SK-N-SH (cell line): ENCODE data around the gene MED8. TPM values are rescaled to one million over a fixed set of nuclear protein-coding genes. Genes with fewer than 3 reads are reported as not detected.
"Not testable (repeated sequence)": the region's sequence is repeated elsewhere in the genome, so short reads cannot be mapped to it uniquely, and the experiment has no call there.

Experiments
- CTCF ChIA-PET: fragments of 300-600, 350-600 bp; formaldehyde crosslinking; extraction: SDS; loops from one replicate; lab custom pipeline; 2021; lab: Yijun Ruan, JAX
- POLR2A ChIA-PET: fragments of 350-600 bp; sonication (Branson Sonifier 250); formaldehyde crosslinking; extraction: SDS; loops from one replicate; lab custom pipeline; 2020; ENCODE audit warnings: antibody characterized with exemption, inconsistent platforms; lab: Yijun Ruan, JAX
- DNase-seq: peaks from one replicate; pipeline ENCODE4 v3.0.0; 2012
- H2AFZ ChIP-seq: fragments of 200-600 bp; sonication (generic); 2 replicates; pipeline ENCODE4 v1.8.1; 2016; ENCODE audit warnings: antibody characterized with exemption, mild to moderate bottlenecking, low read depth
- H3F3A ChIP-seq: fragments of 200-600 bp; sonication (generic); replicated peaks from 2 replicates; pipeline ENCODE3; 2016; ENCODE audit warnings: antibody characterized with exemption, mild to moderate bottlenecking; ENCODE audit not compliant: insufficient read depth
- H3K27ac ChIP-seq, 2 experiments: fragments of 200-500 bp in 1 of 2; fragments of 200-600 bp in 1 of 2; sonication (Bioruptor generic) in 1 of 2; sonication (generic), shearing (Covaris generic) in 1 of 2; 2 replicates each; pipeline versions ENCODE4 v1.5.1 to v1.6.1; 2014 to 2016; ENCODE audit warnings: low read depth in 2 of 2, inconsistent platforms in 1 of 2, low read length in 1 of 2, mild to moderate bottlenecking in 1 of 2, mixed read lengths in 1 of 2
- H3K27me3 ChIP-seq: fragments of 200-600 bp; sonication (generic), shearing (Covaris generic); 2 replicates; pipeline ENCODE4 v1.6.1; 2016; ENCODE audit warnings: mixed run types; ENCODE audit not compliant: insufficient read depth
- H3K36me3 ChIP-seq, 2 experiments: fragments of 200-500 bp in 1 of 2; fragments of 200-600 bp in 1 of 2; sonication (Bioruptor generic) in 1 of 2; sonication (generic) in 1 of 2; replicated peaks in 1 of 2; 2 replicates each; pipeline versions ENCODE3 to v1.5.1; 2014 to 2016; ENCODE audit warnings: low read length in 1 of 2, mild to moderate bottlenecking in 1 of 2; ENCODE audit not compliant: insufficient read depth in 2 of 2, control insufficient read depth in 1 of 2
- H3K4me1 ChIP-seq, 2 experiments: fragments of 200-500 bp in 1 of 2; fragments of 200-600 bp in 1 of 2; sonication (Bioruptor generic) in 1 of 2; sonication (generic), shearing (Covaris generic) in 1 of 2; 2 replicates each; pipeline versions ENCODE4 v1.5.1 to v1.6.1; 2014 to 2016; ENCODE audit warnings: low read depth in 1 of 2, low read length in 1 of 2, mixed run types in 1 of 2; ENCODE audit not compliant: insufficient read depth in 2 of 2, control insufficient read depth in 1 of 2
- H3K4me2 ChIP-seq: fragments of 200-600 bp; sonication (generic), shearing (Covaris generic); 2 replicates; pipeline ENCODE4 v1.6.1; 2017; ENCODE audit warnings: mixed run types
- H3K4me3 ChIP-seq, 2 experiments: fragments of 200-500 bp in 1 of 2; fragments of 200-600 bp in 1 of 2; sonication (Bioruptor generic) in 1 of 2; sonication (generic), shearing (Covaris generic) in 1 of 2; 2 replicates each; pipeline versions ENCODE4 v1.5.1 to v1.8.1; 2014 to 2016; ENCODE audit warnings: low read depth in 2 of 2, inconsistent platforms in 1 of 2, low read length in 1 of 2, mild to moderate bottlenecking in 1 of 2, mixed read lengths in 1 of 2, moderate library complexity in 1 of 2
- H3K79me2 ChIP-seq: fragments of 200-600 bp; sonication (generic); 2 replicates; pipeline ENCODE4 v1.8.1; 2017; ENCODE audit warnings: mild to moderate bottlenecking; ENCODE audit not compliant: insufficient read depth
- H3K9ac ChIP-seq: fragments of 200-600 bp; sonication (generic); 2 replicates; pipeline ENCODE4 v1.6.1; 2017; ENCODE audit warnings: mixed run types
- H3K9me2 ChIP-seq: fragments of 200-600 bp; sonication (generic); 2 replicates; pipeline ENCODE4 v1.6.1; 2017; ENCODE audit warnings: mixed run types
- H3K9me3 ChIP-seq: fragments of 200-600 bp; sonication (generic); 2 replicates; pipeline ENCODE4 v1.6.1; 2017; ENCODE audit warnings: mixed run types, mild to moderate bottlenecking, moderate library complexity
- H4K20me1 ChIP-seq: fragments of 200-600 bp; sonication (generic); 2 replicates; pipeline ENCODE4 v1.6.1; 2017; ENCODE audit warnings: mild to moderate bottlenecking, mixed run types; ENCODE audit not compliant: insufficient read depth
- CTCF ChIP-seq: fragments of 200-600 bp; sonication (generic); IDR thresholded peaks from 2 replicates; pipeline ENCODE4 v1.6.1; 2017; ENCODE audit warnings: antibody characterized with exemption, mild to moderate bottlenecking, moderate library complexity
- EZH2phosphoT487 ChIP-seq: fragments of 200-600 bp; sonication (generic); IDR thresholded peaks from 2 replicates; pipeline ENCODE4 v1.6.1; 2017; ENCODE audit warnings: low read depth, mixed run types, mild to moderate bottlenecking, antibody characterized with exemption, moderate library complexity, borderline replicate concordance
- FOXJ3 ChIP-seq: sonication (generic); formaldehyde crosslinking; IDR thresholded peaks from 2 replicates; pipeline ENCODE4 v1.5.1; 2020; ENCODE audit warnings: mild to moderate bottlenecking, missing genetic modification reagents
- MXI1 ChIP-seq: IDR thresholded peaks from 2 replicates; pipeline ENCODE4 v1.6.1; 2012; ENCODE audit warnings: mild to moderate bottlenecking, low read depth, low read length, improper control_type of control experiment
- TAF1 ChIP-seq: IDR thresholded peaks from 2 replicates; pipeline ENCODE4 v1.6.1; 2012; ENCODE audit warnings: low read depth, mild to moderate bottlenecking, low read length, moderate library complexity, borderline replicate concordance
- TCF12 ChIP-seq: IDR thresholded peaks from 2 replicates; pipeline ENCODE4 v1.4.0; 2012
- USF1 ChIP-seq: IDR thresholded peaks from 2 replicates; pipeline ENCODE4 v1.4.0; 2012; ENCODE audit warnings: low read depth, borderline replicate concordance
- WGBS: methylation state at CpG from one replicate; pipeline ENCODE4 v1.1.6; 2017; ENCODE audit warnings: low lambda C conversion rate; 5-methylcytosine and 5-hydroxymethylcytosine counted together
- polyA plus RNA-seq, 3 experiments: library from polyadenylated mRNA; depleted of rRNA; stranded (reverse); fragments of >200 nt; gene quantifications; 2 replicates each; pipeline ENCODE4 v1.2.3, GENCODE V29; 2012

The MED8 gene
- polyA plus RNA-seq, 1 of the 3 experiments (the other 2 are of a cell fraction), result 33.7 TPM

GRCh38 chr1:43402089-43402865, 12.7 kb upstream of the MED8 start:
- H2AFZ ChIP-seq, result no peak overlapping the region
- H3K4me2 ChIP-seq, result no peak overlapping the region
- peaks cover 0 to 7% of the 10 kb centered on the region in 2 experiments; a peak in 1 of 4 replicates for H3K4me1 ChIP-seq
- no peak overlapping the region for H3K4me3 ChIP-seq
- H3F3A ChIP-seq, result no peaks in the 10 kb centered on the region
- no peaks in the 10 kb centered on the region for H3K27me3 ChIP-seq
- no peak overlapping the region for H3K9ac ChIP-seq
- H3K9me3 ChIP-seq, result no peaks in the 10 kb centered on the region
- 94% methylated on average over 6 of the region's 6 CpGs for WGBS
- DNase-seq, result peak; percentile 46
- TF ChIP-seq TAF1, result no peak
- TF ChIP-seq EZH2phosphoT487, result no peak
- peak; percentile 82; the same call in 1 of the 2 replicates for TF ChIP-seq MXI1
- ChIA-PET CTCF (interaction anchor here (1.7 kb wide), 1 partner anchor 12 kb away, joined by 9 read pairs; no protein-coding TSS in a partner anchor), POLR2A (no interaction called here)
- no peaks in the 10 kb centered on the region for H4K20me1 ChIP-seq
- H3K9me2 ChIP-seq, result no peaks in the 10 kb centered on the region
- no peak overlapping the region for H3K27ac ChIP-seq
- H3K36me3 ChIP-seq, result peaks cover 29 to 31% of the 10 kb centered on the region in 2 experiments
- peaks cover 26% of the 10 kb centered on the region; the same call in 1 of the 2 replicates for H3K79me2 ChIP-seq

GRCh38 chr1:43400441-43400840, 10.8 kb upstream of the MED8 start:
- ChIA-PET CTCF (interaction anchor here (1.9 to 3.1 kb wide), 2 partner anchors 14 to 173 kb away, joined by 6 to 11 read pairs; no protein-coding TSS in a partner anchor), POLR2A (interaction anchor here (0.8 kb wide), 1 partner anchor 18 kb away, joined by 3 read pairs; no protein-coding TSS in a partner anchor)
- not testable (repeated sequence) for H3K27me3 ChIP-seq, H4K20me1 ChIP-seq, H3K9me3 ChIP-seq, H3K9me2 ChIP-seq, H3K4me3 ChIP-seq, H3K9ac ChIP-seq, H3K27ac ChIP-seq, DNase-seq, H3K4me2 ChIP-seq, H2AFZ ChIP-seq, H3K4me1 ChIP-seq, H3F3A ChIP-seq
- WGBS, result 98% methylated on average over 9 of the region's 9 CpGs
- H3K79me2 ChIP-seq, result peaks cover 37% of the 10 kb centered on the region; the same call in 1 of the 2 replicates
- H3K36me3 ChIP-seq, result peaks cover 16 to 27% of the 10 kb centered on the region in 2 experiments

- Histone ChIP-seq H3K79me2 (peaks cover 59% of the 10 kb centered on the region), H2AFZ (no peak overlapping the region), H3K4me2 (no peak overlapping the region), H3K9ac (no peak overlapping the region), H3K4me3 (no peak overlapping the region), H3K27ac (no peak overlapping the region), H3K9me3 (no peaks in the 10 kb centered on the region), H3K36me3 (peaks cover 0 to 12% of the 10 kb centered on the region in 2 experiments), H3F3A (no peaks in the 10 kb centered on the region), H3K4me1 (peaks cover 0 to 5% of the 10 kb centered on the region in 2 experiments; a peak in 1 of 4 replicates), H3K27me3 (no peaks in the 10 kb centered on the region), H3K9me2 (no peaks in the 10 kb centered on the region), H4K20me1 (no peaks in the 10 kb centered on the region)
- WGBS, result 97% methylated on average over 3 of the region's 3 CpGs
- POLR2A ChIA-PET, result no interaction called here
- TF ChIP-seq USF1 (no peak), TCF12 (no peak), CTCF (no peak), FOXJ3 (CRISPR knock-in tag) (no peak)
- CTCF ChIA-PET, result interaction anchor here (1.6 to 3.1 kb wide), 2 partner anchors 17 to 171 kb away, joined by 6 to 11 read pairs; no protein-coding TSS in a partner anchor
- no peak for DNase-seq
Measured at GRCh38 chr1:43398227-43398626, 8.6 kb upstream of the MED8 start.
